Glutamatergic neuron (in vitro differentiated cells): ENCODE measurements around the gene MN1. TPM values are rescaled to one million over a fixed set of nuclear protein-coding genes. Genes with fewer than 3 reads are reported as not detected.

Source experiments
- DNase-seq: peaks from one replicate; pipeline ENCODE4 v3.0.0; 2022
- H3K27ac Mint-ChIP-seq: one replicate; pipeline ENCODE4 v1.8.0; 2020; ENCODE audit warnings: mild to moderate bottlenecking, mixed read lengths, inconsistent platforms; ENCODE audit not compliant: unreplicated experiment
- H3K27me3 Mint-ChIP-seq: one replicate; pipeline ENCODE4 v1.8.0; 2020; ENCODE audit warnings: mild to moderate bottlenecking, moderate library complexity, mixed read lengths, inconsistent platforms; ENCODE audit not compliant: unreplicated experiment
- H3K36me3 Mint-ChIP-seq: one replicate; pipeline ENCODE4 v1.8.0; 2020; ENCODE audit warnings: mild to moderate bottlenecking, mixed read lengths, inconsistent platforms; ENCODE audit not compliant: unreplicated experiment
- H3K4me1 Mint-ChIP-seq: one replicate; pipeline ENCODE4 v1.8.0; 2020; ENCODE audit warnings: mild to moderate bottlenecking, low read depth, mixed read lengths, inconsistent platforms; ENCODE audit not compliant: unreplicated experiment
- H3K4me3 Mint-ChIP-seq: one replicate; pipeline ENCODE4 v1.8.0; 2020; ENCODE audit warnings: mild to moderate bottlenecking, mixed read lengths, inconsistent platforms; ENCODE audit not compliant: unreplicated experiment
- H3K9me3 Mint-ChIP-seq: one replicate; pipeline ENCODE4 v1.8.0; 2020; ENCODE audit warnings: mild to moderate bottlenecking, moderate library complexity, mixed read lengths, inconsistent platforms; ENCODE audit not compliant: unreplicated experiment
- CTCF ChIP-seq: fragments of 200-600 bp; sonication (generic); IDR thresholded peaks from one replicate; pipeline ENCODE4 v1.5.0; 2021; ENCODE audit not compliant: partially characterized antibody, unreplicated experiment
- total RNA-seq: library from RNA; stranded (reverse); fragmentation: NEBNext Ultra II Directional; extraction: Animal tissue kit (Norgen Biotek cat#: 25700); gene quantifications from one replicate; pipeline ENCODE4 v1.2.1, GENCODE V29; 2021; ENCODE audit not compliant: unreplicated experiment

MN1 gene
- total RNA-seq, 1 donor from 2014 or later = 0.91 TPM

- no peak overlapping the region for H3K4me3 Mint-ChIP-seq
- DNase-seq = no peak
- H3K36me3 Mint-ChIP-seq = peaks cover 5% of the 10 kb centered on the region
- no peak overlapping the region for H3K27ac Mint-ChIP-seq
- TF ChIP-seq CTCF = no peak
- H3K27me3 Mint-ChIP-seq = peaks cover 5% of the 10 kb centered on the region
- H3K4me1 Mint-ChIP-seq = peaks cover 4% of the 10 kb centered on the region
- H3K9me3 Mint-ChIP-seq = peaks cover 3% of the 10 kb centered on the region
Measured at GRCh38 chr22:27750584-27751265, 50.8 kb downstream of the MN1 start.

- peaks cover 5% of the 10 kb centered on the region for H3K36me3 Mint-ChIP-seq
- no peak for TF ChIP-seq CTCF
- peaks cover 3% of the 10 kb centered on the region for H3K9me3 Mint-ChIP-seq
- no peak overlapping the region for H3K4me3 Mint-ChIP-seq
- peak; percentile 42 for DNase-seq
- H3K27me3 Mint-ChIP-seq = peaks cover 10% of the 10 kb centered on the region
- H3K4me1 Mint-ChIP-seq = peaks cover 4% of the 10 kb centered on the region
- no peak overlapping the region for H3K27ac Mint-ChIP-seq
Measured at GRCh38 chr22:27749597-27750225, 51.8 kb downstream of the MN1 start.

GRCh38 chr22:27748751-27749191, 52.8 kb downstream of the MN1 start:
- Mint-ChIP-seq H3K27ac (no peak overlapping the region), H3K4me1 (peaks cover 4% of the 10 kb centered on the region), H3K4me3 (no peak overlapping the region), H3K36me3 (peaks cover 5% of the 10 kb centered on the region), H3K27me3 (peaks cover 11% of the 10 kb centered on the region), H3K9me3 (peaks cover 3% of the 10 kb centered on the region)
- no peak for TF ChIP-seq CTCF
- no peak for DNase-seq

- no peak for DNase-seq
- H3K9me3 Mint-ChIP-seq = peaks cover 3% of the 10 kb centered on the region
- H3K4me1 Mint-ChIP-seq = peaks cover 4% of the 10 kb centered on the region
- H3K27me3 Mint-ChIP-seq = peaks cover 12% of the 10 kb centered on the region
- no peak overlapping the region for H3K27ac Mint-ChIP-seq
- no peak for TF ChIP-seq CTCF
- no peak overlapping the region for H3K4me3 Mint-ChIP-seq
- H3K36me3 Mint-ChIP-seq = peaks cover 5% of the 10 kb centered on the region
Measured at GRCh38 chr22:27748349-27748748, 53.2 kb downstream of the MN1 start.
